ENCODE results near the gene TAL1. TPM values are rescaled to one million over a fixed set of nuclear protein-coding genes. Genes with fewer than 3 reads are reported as not detected.

The TAL1 gene
- total and polyA plus RNA-seq, 2 of the 8 experiments (the other 6 are each of a cell fraction or from before 2014, with no cell fraction given), result 0.09 to 0.15 TPM

- Histone ChIP-seq H3K56ac (replicated peaks; ENCODE audit: insufficient read length, low read depth, low read length) (no peak overlapping the region), H2BK15ac (ENCODE audit: low read length) (no peak overlapping the region; the same call in 1 of the 2 replicates), H4K8ac (ENCODE audit: extremely low read depth, insufficient read depth, low read length) (no peak overlapping the region), H3K36me3 (ENCODE audit: control insufficient read depth in 2 of 4, insufficient read depth in 4 of 4, low read length in 3 of 4) (no peaks in the 10 kb centered on the region), H3K4me2 (ENCODE audit: insufficient read depth in 1 of 2, low read depth in 2 of 2, low read length in 2 of 2) (peak overlapping the region in 1 of 2 experiments; percentile 67; a peak in 1 of 4 replicates), H4K20me1 (replicated peaks in 1 of 2; ENCODE audit: control insufficient read depth in 1 of 2, insufficient read depth in 2 of 2, low read length in 2 of 2) (no peaks in the 10 kb centered on the region), H3K23ac (ENCODE audit: insufficient read length) (no peak overlapping the region), H3K4me1 (replicated peaks in 1 of 4; ENCODE audit: control insufficient read depth in 3 of 4, insufficient read depth in 4 of 4, low read length in 3 of 4) (peaks cover 5 to 25% (median 16%) of the 10 kb centered on the region in 4 experiments), H3K79me2 (ENCODE audit: control insufficient read depth in 1 of 2, insufficient read depth in 2 of 2, low read length in 2 of 2) (no peaks in the 10 kb centered on the region), H4K91ac (replicated peaks; ENCODE audit: insufficient read length, low read length) (no peak overlapping the region), H2BK5ac (ENCODE audit: low read depth, low read length) (no peak overlapping the region), H3K4ac (replicated peaks; ENCODE audit: insufficient read length, low read depth, low read length) (no peak overlapping the region), H3K27me3 (replicated peaks in 1 of 4; ENCODE audit: control insufficient read depth in 3 of 4, extremely low read depth in 1 of 4, insufficient read depth in 3 of 4, low read length in 3 of 4) (peaks cover 2 to 37% (median 27%) of the 10 kb centered on the region in 4 experiments), H2BK120ac (replicated peaks; ENCODE audit: low read depth, low read length) (no peak overlapping the region), H2AFZ (ENCODE audit: low read length) (no peak overlapping the region), H2BK20ac (ENCODE audit: low read length) (0 out of 2 replicates have a peak overlapping the region, but pooled peaks have one; percentile 52), H3K79me1 (ENCODE audit: low read depth, low read length) (no peaks in the 10 kb centered on the region), H3K9me3 (ENCODE audit: insufficient read depth in 2 of 2, low read depth in 1 of 2, low read length in 1 of 2) (no peaks in the 10 kb centered on the region), H3K9ac (replicated peaks in 1 of 4; ENCODE audit: extremely low read depth in 1 of 4, low read depth in 3 of 4, low read length in 3 of 4) (no peak overlapping the region), H3K4me3 (ENCODE audit: extremely low read depth in 1 of 4, insufficient read depth in 2 of 4, low read depth in 3 of 4, low read length in 4 of 4) (no peak overlapping the region), H2AK5ac (ENCODE audit: low read depth, low read length) (no peak overlapping the region), H3K14ac (ENCODE audit: insufficient read length) (no peak overlapping the region), H3K23me2 (ENCODE audit: low read depth, low read length) (peaks cover 1% of the 10 kb centered on the region; the same call in 1 of the 2 replicates), H2BK12ac (ENCODE audit: low read depth, low read length) (no peak overlapping the region), H3K18ac (ENCODE audit: extremely low read depth, low read length) (no peak overlapping the region), H4K5ac (ENCODE audit: insufficient read length, low read depth, low read length) (no peak overlapping the region), H3K27ac (ENCODE audit: low read depth, low read length) (no peak overlapping the region)
- FAIRE-seq (no peak), DNase-seq (ENCODE audit: low read depth in 1 of 2, low spot score in 2 of 2) (no peak)
- ChIA-PET POLR2A (ENCODE audit: partially characterized antibody) (interaction anchor here (0.8 kb wide), 1 partner anchor 12 kb away, joined by 4 read pairs; no protein-coding TSS in a partner anchor), CTCF (ENCODE audit: partially characterized antibody) (interaction anchor here (1.0 to 3.5 kb wide), 4 partner anchors 16 to 53 kb away, joined by 3 to 23 read pairs (median 4); no protein-coding TSS in a partner anchor)
- TF ChIP-seq BRCA1 (IDR thresholded peaks at IDR 0.05; ENCODE audit: low read depth, low read length), result no peak
- peak; percentile 68; the same call in 1 of the 2 replicates for TF ChIP-seq KDM1A (IDR thresholded peaks at IDR 0.05; ENCODE audit: borderline replicate concordance, low read length)
- 80% methylated on average over 3 of the region's 3 CpGs; no CpG with 5 or more reads in 1 of the 2 experiments for WGBS, 2 experiments (ENCODE audit: extremely low coverage in 1 of 2, insufficient coverage in 1 of 2, insufficient read length in 1 of 2, insufficient replicate concordance in 2 of 2, low coverage in 1 of 2, low lambda C conversion rate in 2 of 2, missing lambda C conversion rate in 1 of 2)
These were observed 22.2 kb downstream of the TAL1 start for GRCh38 chr1:47209725-47210325.

Measured in H1 (cell line).